ENCODE data around the gene PPP1R2B.

The PPP1R2B gene

DNA sequence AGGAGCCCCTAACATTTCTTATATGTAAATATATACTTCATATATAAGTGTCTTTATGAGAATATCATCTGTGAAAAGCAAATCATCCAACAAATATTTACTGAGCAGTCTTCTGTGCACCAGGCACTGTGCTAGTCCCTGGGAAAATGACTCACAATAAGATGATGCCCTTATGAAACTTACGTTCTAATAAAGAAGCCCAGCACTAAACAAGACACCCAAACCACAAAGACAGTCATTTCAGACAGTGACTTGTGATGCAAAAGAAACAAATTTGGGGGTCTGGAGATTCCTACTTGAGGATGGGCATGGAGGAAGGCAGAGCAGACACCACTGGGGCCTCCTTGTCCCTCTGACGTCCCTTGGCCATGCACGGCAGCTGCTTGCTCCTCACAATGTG, 30.6 kb upstream of the PPP1R2B start:
- DNase-seq (ENCODE audit: low read depth), result no peak
- H3K4me3 ChIP-seq (ENCODE audit: low read depth, low read length), result no peak overlapping the region
- TF ChIP-seq, protein P1, sequence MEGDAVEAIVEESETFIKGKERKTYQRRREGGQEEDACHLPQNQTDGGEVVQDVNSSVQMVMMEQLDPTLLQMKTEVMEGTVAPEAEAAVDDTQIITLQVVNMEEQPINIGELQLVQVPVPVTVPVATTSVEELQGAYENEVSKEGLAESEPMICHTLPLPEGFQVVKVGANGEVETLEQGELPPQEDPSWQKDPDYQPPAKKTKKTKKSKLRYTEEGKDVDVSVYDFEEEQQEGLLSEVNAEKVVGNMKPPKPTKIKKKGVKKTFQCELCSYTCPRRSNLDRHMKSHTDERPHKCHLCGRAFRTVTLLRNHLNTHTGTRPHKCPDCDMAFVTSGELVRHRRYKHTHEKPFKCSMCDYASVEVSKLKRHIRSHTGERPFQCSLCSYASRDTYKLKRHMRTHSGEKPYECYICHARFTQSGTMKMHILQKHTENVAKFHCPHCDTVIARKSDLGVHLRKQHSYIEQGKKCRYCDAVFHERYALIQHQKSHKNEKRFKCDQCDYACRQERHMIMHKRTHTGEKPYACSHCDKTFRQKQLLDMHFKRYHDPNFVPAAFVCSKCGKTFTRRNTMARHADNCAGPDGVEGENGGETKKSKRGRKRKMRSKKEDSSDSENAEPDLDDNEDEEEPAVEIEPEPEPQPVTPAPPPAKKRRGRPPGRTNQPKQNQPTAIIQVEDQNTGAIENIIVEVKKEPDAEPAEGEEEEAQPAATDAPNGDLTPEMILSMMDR (IDR thresholded peaks at IDR 0.05; ENCODE audit: low read depth, low read length, missing control alignments), result no peak
- in situ Hi-C loops (cut with HindIII; ENCODE audit: low sequenced_read_pairs), result loop anchor here (25.0 kb wide), 1 partner anchor 882 kb away; no protein-coding TSS in a partner anchor

DNA sequence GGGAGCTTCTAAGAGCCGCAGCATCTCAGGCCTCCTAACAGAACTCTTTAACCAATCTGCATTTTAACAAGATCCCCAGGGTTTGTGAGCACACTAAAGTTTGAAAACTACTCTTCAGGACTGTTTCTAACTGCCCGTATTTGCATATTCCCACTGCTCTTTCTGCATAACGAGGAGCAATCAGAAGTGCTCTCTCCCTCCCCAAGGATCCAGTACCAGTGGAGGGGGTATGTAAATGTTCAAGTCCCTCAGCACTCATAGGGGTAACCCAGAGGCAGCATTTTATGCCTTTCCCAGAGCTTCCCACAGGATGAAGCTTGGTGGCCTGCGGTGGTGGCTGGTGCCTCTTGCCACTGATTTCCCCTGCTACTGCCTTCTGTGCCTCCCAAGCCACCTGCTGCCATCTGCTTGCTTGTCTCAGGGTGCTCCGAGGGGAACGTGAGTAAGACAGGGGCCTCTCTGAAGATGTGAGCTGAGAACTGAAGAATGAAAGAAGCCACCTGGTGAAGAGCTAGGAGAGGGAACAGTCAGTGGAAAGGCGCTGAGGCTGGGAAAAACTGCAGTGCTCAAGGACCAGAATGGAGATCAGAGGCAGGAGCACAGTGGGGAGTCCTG, 30.0 kb upstream of the PPP1R2B start:
- TF ChIP-seq, protein P1 (IDR thresholded peaks at IDR 0.05; ENCODE audit: low read depth, low read length, missing control alignments), result no peak
- DNase-seq (ENCODE audit: low read depth), result no peak
- in situ Hi-C loops (cut with HindIII; ENCODE audit: low sequenced_read_pairs), result loop anchor here (25.0 kb wide), 1 partner anchor 883 kb away; no protein-coding TSS in a partner anchor
- H3K4me3 ChIP-seq (ENCODE audit: low read depth, low read length), result no peak overlapping the region

DNA sequence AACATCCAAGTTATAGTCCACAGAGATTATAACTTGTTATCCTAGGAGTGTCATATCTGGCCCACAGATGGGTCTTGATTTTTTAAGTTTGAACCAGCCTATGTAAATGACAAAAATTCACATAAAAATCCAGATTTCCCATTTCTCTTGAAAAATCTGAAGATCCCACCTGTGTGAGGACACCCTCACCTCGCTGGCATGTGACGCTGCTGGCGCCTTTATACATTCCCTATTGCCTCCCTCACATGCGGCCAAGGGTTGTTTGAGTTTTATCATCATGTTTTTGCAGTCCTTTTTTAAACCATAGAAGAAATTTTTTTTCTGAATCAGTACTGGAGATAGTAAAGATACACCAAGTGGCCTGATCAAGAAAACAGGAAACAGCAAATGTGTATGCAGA, 25.9 kb upstream of the PPP1R2B start:
- no peak overlapping the region for H3K4me3 ChIP-seq (ENCODE audit: low read depth, low read length)
- TF ChIP-seq, protein P1 (IDR thresholded peaks at IDR 0.05; ENCODE audit: low read depth, low read length, missing control alignments), result no peak

DNA sequence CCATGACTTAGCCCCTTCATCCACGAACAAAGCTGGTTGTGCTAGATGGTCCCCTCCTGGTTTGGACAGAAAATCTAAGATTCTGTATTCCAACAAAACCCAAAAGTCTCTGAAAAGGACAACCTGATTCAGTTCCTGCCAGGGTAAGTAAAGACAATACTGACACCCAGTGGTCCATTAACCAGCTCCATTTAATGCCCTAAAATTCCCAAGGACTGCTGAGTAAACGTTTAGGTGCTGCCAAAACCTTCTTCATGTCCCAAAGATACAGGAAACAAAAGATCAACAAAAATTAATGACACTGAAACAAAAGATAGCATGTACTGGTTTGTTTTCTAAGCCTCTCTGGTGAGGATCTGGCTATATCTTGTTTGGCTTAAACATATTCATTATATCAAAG, 25.3 kb upstream of the PPP1R2B start:
- TF ChIP-seq, protein P1 (IDR thresholded peaks at IDR 0.05; ENCODE audit: low read depth, low read length, missing control alignments), result peak; percentile 42
- H3K4me3 ChIP-seq (ENCODE audit: low read depth, low read length), result no peak overlapping the region
- in situ Hi-C loops (cut with HindIII; ENCODE audit: low sequenced_read_pairs), result loop anchor here (25.0 kb wide), 1 partner anchor 887 kb away; no protein-coding TSS in a partner anchor
- DNase-seq (ENCODE audit: low read depth), result peak; percentile 13

More for the DNA sequence above, 25.9 kb upstream of the PPP1R2B start:
- DNase-seq (ENCODE audit: low read depth), result no peak
- in situ Hi-C loops (cut with HindIII; ENCODE audit: low sequenced_read_pairs), result loop anchor here (25.0 kb wide), 1 partner anchor 887 kb away; no protein-coding TSS in a partner anchor

DNA sequence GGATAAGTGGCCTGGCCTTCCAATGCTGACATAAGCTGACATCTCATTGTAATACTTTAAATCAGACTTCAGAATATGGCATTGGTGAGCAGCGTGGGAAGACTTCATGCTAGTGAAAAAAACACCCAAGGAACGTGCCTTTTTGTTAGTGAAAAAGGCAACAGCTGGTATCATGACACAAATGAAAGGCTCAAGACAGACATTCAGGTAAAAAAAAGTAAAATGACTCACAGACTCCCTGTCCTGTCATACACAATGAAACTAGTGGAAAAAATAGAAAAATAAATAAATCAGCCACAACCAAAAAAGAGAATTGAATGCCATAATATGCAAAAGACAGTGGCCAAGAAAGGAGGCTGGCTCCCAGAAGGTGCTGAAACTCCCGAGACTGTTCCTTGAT, 24.4 kb upstream of the PPP1R2B start:
- H3K4me3 ChIP-seq (ENCODE audit: low read depth, low read length), result no peak overlapping the region
- DNase-seq (ENCODE audit: low read depth), result no peak
- TF ChIP-seq, protein P1 (IDR thresholded peaks at IDR 0.05; ENCODE audit: low read depth, low read length, missing control alignments), result no peak
- in situ Hi-C loops (cut with HindIII; ENCODE audit: low sequenced_read_pairs), result no loop called here

DNA sequence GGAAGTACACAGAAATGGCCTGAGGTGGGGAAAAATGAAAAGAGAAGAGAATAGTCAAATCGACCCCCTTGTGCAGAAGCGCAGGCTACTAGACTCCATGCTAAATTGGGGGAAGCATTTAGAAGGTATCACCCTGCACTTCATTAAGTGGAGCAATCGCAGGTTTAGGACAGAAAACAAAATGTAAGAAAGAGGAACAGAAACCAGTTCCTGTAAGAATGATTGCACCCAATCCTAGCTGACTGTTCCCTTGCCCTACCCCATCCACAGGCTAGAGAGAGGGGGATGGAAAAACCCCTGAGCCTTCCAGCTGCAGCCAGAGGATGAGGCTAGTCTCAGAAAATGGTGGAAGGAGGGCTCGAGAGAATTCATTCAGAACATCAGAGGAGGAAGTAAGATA, 23.9 kb upstream of the PPP1R2B start:
- TF ChIP-seq, protein P1 (IDR thresholded peaks at IDR 0.05; ENCODE audit: low read depth, low read length, missing control alignments), result no peak
- no peak for DNase-seq (ENCODE audit: low read depth)
- in situ Hi-C loops (cut with HindIII; ENCODE audit: low sequenced_read_pairs), result no loop called here
- H3K4me3 ChIP-seq (ENCODE audit: low read depth, low read length), result no peak overlapping the region
